ENCODE data around the gene DNAI2.

DNA sequence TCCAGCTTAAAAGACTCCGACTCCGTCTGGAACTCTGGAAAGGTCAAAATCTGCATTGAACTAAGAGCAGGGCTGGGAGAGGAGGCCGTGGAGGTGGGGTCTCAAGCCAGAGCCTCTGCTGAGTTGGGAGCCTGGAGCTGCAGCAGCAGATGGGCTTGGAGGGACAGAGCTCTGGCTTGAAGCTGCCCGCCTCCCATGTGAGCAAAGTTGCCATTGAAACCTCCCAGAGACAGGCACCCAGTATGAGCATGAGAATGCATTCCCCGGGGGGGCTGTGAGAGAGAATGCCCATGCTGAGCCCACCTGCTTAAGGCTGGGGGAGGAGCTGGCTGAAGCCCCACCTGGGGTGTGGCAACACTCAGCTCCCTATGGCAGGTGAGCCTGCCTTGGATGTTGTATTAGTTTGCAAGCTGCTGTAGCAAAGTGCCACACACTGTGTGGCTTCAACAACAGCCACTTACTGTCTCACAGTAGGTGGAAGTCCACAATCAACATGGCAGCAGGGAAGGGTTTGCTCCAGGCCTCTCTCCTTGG lies 61.6 kb downstream of the DNAI2 start:
- TF ChIP-seq CTCF (IDR thresholded peaks at IDR 0.05) (no peak), POLR2A (IDR thresholded peaks at IDR 0.05) (no peak)
